IMR-90 (cell line): ENCODE data around the gene ARFIP1.

Source experiments
- CEBPB ChIP-seq: IDR thresholded peaks from 2 replicates; pipeline ENCODE4 v1.6.1; 2012; ENCODE audit warnings: low read depth, low read length, improper control_type of control experiment
- CHD1 ChIP-seq: IDR thresholded peaks from 2 replicates; pipeline ENCODE4 v1.6.1; 2012; ENCODE audit warnings: low read depth, low read length, improper control_type of control experiment
- FOS ChIP-seq: fragments of 150-350 bp; IDR thresholded peaks from 2 replicates; pipeline ENCODE4 v1.6.1; 2016; ENCODE audit warnings: low read depth, low read length
- MAFK ChIP-seq: IDR thresholded peaks from 2 replicates; pipeline ENCODE4 v1.6.1; 2012; ENCODE audit warnings: low read depth, low read length, improper control_type of control experiment
- MAZ ChIP-seq: IDR thresholded peaks from 2 replicates; pipeline ENCODE4 v1.6.1; 2012; ENCODE audit warnings: low read depth, mild to moderate bottlenecking, low read length, improper control_type of control experiment, moderate library complexity, borderline replicate concordance
- MXI1 ChIP-seq: IDR thresholded peaks from 2 replicates; pipeline ENCODE4 v1.6.1; 2012; ENCODE audit warnings: low read depth, mild to moderate bottlenecking, low read length, moderate library complexity, borderline replicate concordance
- POLR2A ChIP-seq: IDR thresholded peaks from 2 replicates; pipeline ENCODE4 v1.6.1; 2012; ENCODE audit warnings: mild to moderate bottlenecking, low read depth, low read length
- RAD21 ChIP-seq: IDR thresholded peaks from 2 replicates; pipeline ENCODE4 v1.6.1; 2012; ENCODE audit warnings: low read length, improper control_type of control experiment
- RCOR1 ChIP-seq: IDR thresholded peaks from 2 replicates; pipeline ENCODE4 v1.6.1; 2012; ENCODE audit warnings: mild to moderate bottlenecking, low read length, improper control_type of control experiment; ENCODE audit not compliant: insufficient replicate concordance
- RFX5 ChIP-seq: IDR thresholded peaks from 2 replicates; pipeline ENCODE4 v1.8.0; 2012; ENCODE audit warnings: low read depth, mild to moderate bottlenecking, low read length, moderate library complexity
- TF ChIP-seq, protein P1 (sequence below): conservative IDR thresholded peaks from 2 replicates; pipeline ENCODE4 v1.5.1; 2012; ENCODE audit warnings: mild to moderate bottlenecking, low read depth, low read length, improper control_type of control experiment
- TF ChIP-seq, protein P2 (sequence below): fragments of 150-350 bp; IDR thresholded peaks from 2 replicates; pipeline ENCODE4 v1.6.1; 2017; ENCODE audit warnings: mild to moderate bottlenecking, antibody characterized with exemption, low read length, low read depth

DNA sequence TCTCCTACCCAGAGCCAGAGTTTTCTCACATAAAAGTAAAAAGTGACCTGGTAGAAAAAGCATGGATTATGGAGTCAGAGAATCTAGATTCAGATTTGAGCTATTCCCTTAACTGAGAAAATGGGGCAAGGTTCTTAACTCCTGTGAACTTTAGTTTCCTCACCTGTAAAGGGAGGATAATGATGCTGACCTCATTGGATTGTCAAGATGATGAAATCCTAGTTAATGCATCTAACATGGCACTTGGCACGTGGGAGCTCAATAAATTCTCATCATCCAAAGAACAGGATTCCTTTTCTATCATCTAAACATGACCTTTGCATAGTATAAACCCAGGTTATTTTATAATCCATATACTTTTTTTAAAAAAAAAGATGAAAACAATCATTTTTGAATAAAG lies 175.0 kb downstream of the ARFIP1 start:
- TF ChIP-seq, protein P1, sequence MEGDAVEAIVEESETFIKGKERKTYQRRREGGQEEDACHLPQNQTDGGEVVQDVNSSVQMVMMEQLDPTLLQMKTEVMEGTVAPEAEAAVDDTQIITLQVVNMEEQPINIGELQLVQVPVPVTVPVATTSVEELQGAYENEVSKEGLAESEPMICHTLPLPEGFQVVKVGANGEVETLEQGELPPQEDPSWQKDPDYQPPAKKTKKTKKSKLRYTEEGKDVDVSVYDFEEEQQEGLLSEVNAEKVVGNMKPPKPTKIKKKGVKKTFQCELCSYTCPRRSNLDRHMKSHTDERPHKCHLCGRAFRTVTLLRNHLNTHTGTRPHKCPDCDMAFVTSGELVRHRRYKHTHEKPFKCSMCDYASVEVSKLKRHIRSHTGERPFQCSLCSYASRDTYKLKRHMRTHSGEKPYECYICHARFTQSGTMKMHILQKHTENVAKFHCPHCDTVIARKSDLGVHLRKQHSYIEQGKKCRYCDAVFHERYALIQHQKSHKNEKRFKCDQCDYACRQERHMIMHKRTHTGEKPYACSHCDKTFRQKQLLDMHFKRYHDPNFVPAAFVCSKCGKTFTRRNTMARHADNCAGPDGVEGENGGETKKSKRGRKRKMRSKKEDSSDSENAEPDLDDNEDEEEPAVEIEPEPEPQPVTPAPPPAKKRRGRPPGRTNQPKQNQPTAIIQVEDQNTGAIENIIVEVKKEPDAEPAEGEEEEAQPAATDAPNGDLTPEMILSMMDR = no peak
- TF ChIP-seq POLR2A (no peak), MAZ (no peak), MAFK (no peak), RFX5 (no peak), RCOR1 (no peak), FOS (no peak), RAD21 (no peak), CHD1 (no peak), CEBPB (no peak), MXI1 (no peak)
- TF ChIP-seq, protein P2, sequence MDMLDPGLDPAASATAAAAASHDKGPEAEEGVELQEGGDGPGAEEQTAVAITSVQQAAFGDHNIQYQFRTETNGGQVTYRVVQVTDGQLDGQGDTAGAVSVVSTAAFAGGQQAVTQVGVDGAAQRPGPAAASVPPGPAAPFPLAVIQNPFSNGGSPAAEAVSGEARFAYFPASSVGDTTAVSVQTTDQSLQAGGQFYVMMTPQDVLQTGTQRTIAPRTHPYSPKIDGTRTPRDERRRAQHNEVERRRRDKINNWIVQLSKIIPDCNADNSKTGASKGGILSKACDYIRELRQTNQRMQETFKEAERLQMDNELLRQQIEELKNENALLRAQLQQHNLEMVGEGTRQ = no peak
